ENCODE measurements around the gene SCGN.

DNA sequence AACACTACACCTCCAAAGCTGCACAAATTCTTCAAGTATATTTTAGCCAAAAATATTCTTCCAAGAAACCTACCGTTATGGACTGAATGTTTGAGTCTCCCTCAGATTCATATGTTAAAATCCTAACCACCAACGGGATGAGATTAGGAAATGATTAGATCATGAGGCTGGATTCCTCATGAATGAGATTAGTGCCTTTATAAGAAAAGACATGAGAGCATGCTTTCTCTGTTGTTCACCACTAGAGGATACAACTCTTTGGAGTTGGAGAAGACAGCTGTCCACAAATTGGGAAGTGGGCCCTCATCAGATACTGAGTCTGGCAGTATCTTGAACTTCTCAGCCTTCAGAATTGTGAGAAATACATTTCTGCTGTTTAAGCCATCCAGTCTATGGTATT lies 95.5 kb downstream of the SCGN start:
- TF ChIP-seq ESRRA (IDR thresholded peaks at IDR 0.05; ENCODE audit: borderline replicate concordance, low read length) (no peak), EP300 (IDR thresholded peaks at IDR 0.05) (no peak), POLR2A (IDR thresholded peaks at IDR 0.05; ENCODE audit: low read length) (no peak), RCOR1 (IDR thresholded peaks at IDR 0.05; ENCODE audit: low read depth, low read length) (no peak), SMC3 (IDR thresholded peaks at IDR 0.05) (no peak), CEBPB (IDR thresholded peaks at IDR 0.05) (no peak), JUN (IDR thresholded peaks at IDR 0.05) (no peak)
- TF ChIP-seq, protein P1, sequence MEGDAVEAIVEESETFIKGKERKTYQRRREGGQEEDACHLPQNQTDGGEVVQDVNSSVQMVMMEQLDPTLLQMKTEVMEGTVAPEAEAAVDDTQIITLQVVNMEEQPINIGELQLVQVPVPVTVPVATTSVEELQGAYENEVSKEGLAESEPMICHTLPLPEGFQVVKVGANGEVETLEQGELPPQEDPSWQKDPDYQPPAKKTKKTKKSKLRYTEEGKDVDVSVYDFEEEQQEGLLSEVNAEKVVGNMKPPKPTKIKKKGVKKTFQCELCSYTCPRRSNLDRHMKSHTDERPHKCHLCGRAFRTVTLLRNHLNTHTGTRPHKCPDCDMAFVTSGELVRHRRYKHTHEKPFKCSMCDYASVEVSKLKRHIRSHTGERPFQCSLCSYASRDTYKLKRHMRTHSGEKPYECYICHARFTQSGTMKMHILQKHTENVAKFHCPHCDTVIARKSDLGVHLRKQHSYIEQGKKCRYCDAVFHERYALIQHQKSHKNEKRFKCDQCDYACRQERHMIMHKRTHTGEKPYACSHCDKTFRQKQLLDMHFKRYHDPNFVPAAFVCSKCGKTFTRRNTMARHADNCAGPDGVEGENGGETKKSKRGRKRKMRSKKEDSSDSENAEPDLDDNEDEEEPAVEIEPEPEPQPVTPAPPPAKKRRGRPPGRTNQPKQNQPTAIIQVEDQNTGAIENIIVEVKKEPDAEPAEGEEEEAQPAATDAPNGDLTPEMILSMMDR (IDR thresholded peaks at IDR 0.05) = no peak
- TF ChIP-seq, protein P2, sequence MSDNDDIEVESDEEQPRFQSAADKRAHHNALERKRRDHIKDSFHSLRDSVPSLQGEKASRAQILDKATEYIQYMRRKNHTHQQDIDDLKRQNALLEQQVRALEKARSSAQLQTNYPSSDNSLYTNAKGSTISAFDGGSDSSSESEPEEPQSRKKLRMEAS (IDR thresholded peaks at IDR 0.05) = no peak
